HCT116 (cell line): ENCODE data around the gene BRINP2. TPM values are rescaled to one million over a fixed set of nuclear protein-coding genes. Genes with fewer than 3 reads are reported as not detected.

Experiments
- ATAC-seq: fragments of 200-7000 bp; cut with Tn5 transposase; 2 replicates; pipeline ENCODE4 v1.9.1; 2020; ENCODE audit warnings: mild to moderate bottlenecking, moderate library complexity
- BruUV-seq: library from RNA; stranded (reverse); fragments of 400-500 nt; replicated peaks from 2 replicates; lab custom pipeline; 2021; lab: Mats Ljungman, UMichigan
- CTCF ChIA-PET: fragments of 300-600 bp; sonication (Branson Sonifier 250); formaldehyde crosslinking; loops from one replicate; lab custom pipeline; 2021; ENCODE audit warnings: antibody characterized with exemption; lab: Charles Lee
- POLR2A ChIA-PET: fragments of 300-600, 350-600 bp; sonication (Branson Sonifier 250); formaldehyde crosslinking; loops from one replicate; lab custom pipeline; 2021; ENCODE audit warnings: antibody characterized with exemption; lab: Charles Lee
- RAD21 ChIA-PET, 2 experiments: fragments of 300-600 bp; sonication (Branson Sonifier 250); formaldehyde crosslinking; loops; one replicate each; lab custom pipeline; 2023; ENCODE audit warnings: low total read pairs in 2 of 2; ENCODE audit not compliant: uncharacterized antibody in 2 of 2, unreplicated experiment in 2 of 2, low non-redundant PET in 1 of 2; lab: Charles Lee
- DNase-seq: peaks from one replicate; pipeline ENCODE4 v3.0.0-alpha.2; 2010; ENCODE audit warnings: low read depth, low spot score
- H2AFZ ChIP-seq: fragments of 200-600 bp; shearing (Covaris generic), sonication (generic); 2 replicates; pipeline ENCODE4 v1.6.1; 2017; ENCODE audit warnings: low read depth, mixed run types, mixed read lengths, antibody characterized with exemption, low read length; ENCODE audit not compliant: poor library complexity, severe bottlenecking
- H3K27ac ChIP-seq: 2 replicates; pipeline ENCODE4 v1.5.1; 2012; ENCODE audit warnings: low read depth, low read length
- H3K27me3 ChIP-seq: fragments of 200-600 bp; sonication (generic); 2 replicates; pipeline ENCODE4 v1.6.1; 2016; ENCODE audit warnings: mixed run types, low read length, mixed read lengths; ENCODE audit not compliant: insufficient read depth
- H3K36me3 ChIP-seq, 2 experiments: fragments of 200-500 bp in 1 of 2; fragments of 200-600 bp in 1 of 2; sonication (Bioruptor generic) in 1 of 2; sonication (generic) in 1 of 2; 2 replicates each; pipeline versions ENCODE4 v1.5.1 to v1.6.1; 2014 to 2016; ENCODE audit warnings: low read length in 2 of 2, inconsistent platforms in 1 of 2, mixed read lengths in 1 of 2, mixed run types in 1 of 2; ENCODE audit not compliant: insufficient read depth in 2 of 2, control insufficient read depth in 1 of 2
- H3K4me1 ChIP-seq, 2 experiments: fragments of 200-600 bp in 1 of 2; sonication (generic) in 1 of 2; 2 replicates each; pipeline versions ENCODE4 v1.5.1 to v1.6.1; 2012 to 2017; ENCODE audit warnings: low read length in 2 of 2, inconsistent platforms in 1 of 2, mild to moderate bottlenecking in 1 of 2, mixed read lengths in 1 of 2, mixed run types in 1 of 2, moderate library complexity in 1 of 2; ENCODE audit not compliant: insufficient read depth in 2 of 2, control insufficient read depth in 1 of 2
- H3K4me2 ChIP-seq: fragments of 200-600 bp; sonication (generic); 2 replicates; pipeline ENCODE4 v1.6.1; 2017; ENCODE audit warnings: mixed run types, low read length, mixed read lengths
- H3K4me3 ChIP-seq, 2 experiments: fragments of 200-600 bp in 1 of 2; sonication (generic) in 1 of 2; replicated peaks in 1 of 2; 2 replicates each; pipeline ENCODE4 v1.5.1; 2011 to 2016; ENCODE audit warnings: low read length in 2 of 2, control low read depth in 1 of 2, low read depth in 1 of 2, mild to moderate bottlenecking in 1 of 2, mixed read lengths in 1 of 2, mixed run types in 1 of 2
- H3K79me2 ChIP-seq: fragments of 200-600 bp; sonication (generic); 2 replicates; pipeline ENCODE4 v1.6.1; 2017; ENCODE audit warnings: mild to moderate bottlenecking, mixed run types, low read length, moderate library complexity, mixed read lengths; ENCODE audit not compliant: insufficient read depth
- H3K9ac ChIP-seq: fragments of 200-600 bp; sonication (generic); 2 replicates; pipeline ENCODE4 v1.6.1; 2016; ENCODE audit warnings: low read length, mixed read lengths
- H3K9me2 ChIP-seq: fragments of 200-600 bp; sonication (generic), shearing (Covaris generic); 2 replicates; pipeline ENCODE4 v1.6.1; 2017; ENCODE audit warnings: mixed run types, mild to moderate bottlenecking, moderate library complexity; ENCODE audit not compliant: insufficient read depth
- H3K9me3 ChIP-seq, 2 experiments: fragments of 200-500 bp in 1 of 2; fragments of 200-600 bp in 1 of 2; sonication (Bioruptor generic) in 1 of 2; sonication (generic) in 1 of 2; 2 replicates each; pipeline ENCODE4 v1.6.1; 2014 to 2017; ENCODE audit warnings: low read length in 2 of 2, mixed read lengths in 2 of 2, inconsistent platforms in 1 of 2, low read depth in 1 of 2, mild to moderate bottlenecking in 1 of 2, mixed run types in 1 of 2, moderate library complexity in 1 of 2; ENCODE audit not compliant: control insufficient read depth in 1 of 2, insufficient read depth in 1 of 2
- H4K20me1 ChIP-seq: fragments of 200-600 bp; sonication (generic), shearing (Covaris generic); 2 replicates; pipeline ENCODE4 v1.6.1; 2017; ENCODE audit warnings: mixed run types, mild to moderate bottlenecking, moderate library complexity; ENCODE audit not compliant: insufficient read depth
- EGR1 ChIP-seq: IDR thresholded peaks from 2 replicates; pipeline ENCODE4 v1.6.1; 2012; ENCODE audit warnings: low read depth
- EZH2 ChIP-seq: fragments of 200-600 bp; sonication (generic); IDR thresholded peaks from 2 replicates; pipeline ENCODE4 v1.6.1; 2017; ENCODE audit warnings: antibody characterized with exemption, mixed run types
- FOSL1 ChIP-seq: IDR thresholded peaks from 2 replicates; pipeline ENCODE4 v1.6.1; 2012; ENCODE audit warnings: low read depth
- JUND ChIP-seq: IDR thresholded peaks from 2 replicates; pipeline ENCODE4 v1.6.1; 2012
- POLR2AphosphoS5 ChIP-seq: IDR thresholded peaks from 2 replicates; pipeline ENCODE4 v1.6.1; 2011; ENCODE audit warnings: mild to moderate bottlenecking, low read depth, low read length, moderate library complexity
- RAD21 ChIP-seq: IDR thresholded peaks from 2 replicates; pipeline ENCODE4 v1.6.1; 2012; ENCODE audit warnings: low read depth, mild to moderate bottlenecking
- SP1 ChIP-seq: IDR thresholded peaks from 2 replicates; pipeline ENCODE4 v1.6.1; 2012; ENCODE audit warnings: low read depth
- SRF ChIP-seq: IDR thresholded peaks from 2 replicates; pipeline ENCODE4 v1.6.1; 2012; ENCODE audit warnings: low read depth
- TCF7L2 ChIP-seq: IDR thresholded peaks from 2 replicates; pipeline ENCODE4 v1.7.0; 2011; ENCODE audit warnings: borderline replicate concordance, inconsistent platforms; ENCODE audit not compliant: insufficient read depth, insufficient read length; ENCODE audit errors: extremely low read depth
- ZFX ChIP-seq: fragments of 450-650 bp; IDR thresholded peaks from 2 replicates; pipeline ENCODE4 v1.6.1; 2017
- ZNF274 ChIP-seq: fragments of 200-500 bp; sonication (Bioruptor generic); IDR thresholded peaks from 2 replicates; pipeline ENCODE4 v1.6.1; 2014; ENCODE audit warnings: mild to moderate bottlenecking, low read depth, low read length, inconsistent platforms
- intact Hi-C: fragments of 100-400 bp; cut with micrococcal nuclease; formaldehyde crosslinking; loops from 2 replicates; pipeline ENCODE4 v1.10.0; 2022
- total RNA-seq: library from RNA; stranded (reverse); gene quantifications from one replicate; pipeline ENCODE4 v1.2.1, GENCODE V29; 2021; ENCODE audit not compliant: unreplicated experiment
- TF ChIP-seq, protein P1 (sequence below): IDR thresholded peaks from 2 replicates; pipeline ENCODE4 v1.6.1; 2011; ENCODE audit warnings: mild to moderate bottlenecking, low read length, moderate library complexity; ENCODE audit not compliant: insufficient replicate concordance; ENCODE audit errors: extremely low read depth
- TF ChIP-seq, protein P2 (sequence below): IDR thresholded peaks from 2 replicates; pipeline ENCODE4 v1.6.1; 2012
- TF ChIP-seq, protein P3 (sequence below), 3 experiments: fragments of 200-600 bp in 1 of 3; sonication (generic) in 1 of 3; IDR thresholded peaks in 2 of 3; conservative IDR thresholded peaks in 1 of 3; 2 replicates each; pipeline ENCODE4 v1.5.1; 2012 to 2017; ENCODE audit warnings: low read depth in 2 of 3, low read length in 2 of 3, antibody characterized with exemption in 1 of 3, borderline replicate concordance in 1 of 3, control low read depth in 1 of 3, mild to moderate bottlenecking in 1 of 3, mixed read lengths in 1 of 3, mixed run types in 1 of 3, moderate library complexity in 1 of 3; ENCODE audit not compliant: insufficient read depth in 1 of 3
- TF ChIP-seq, protein P4 (sequence below): IDR thresholded peaks from 2 replicates; pipeline ENCODE4 v1.6.1; 2012

Gene BRINP2
- total RNA-seq, 1 experiment from 2014 or later = not detected

DNA sequence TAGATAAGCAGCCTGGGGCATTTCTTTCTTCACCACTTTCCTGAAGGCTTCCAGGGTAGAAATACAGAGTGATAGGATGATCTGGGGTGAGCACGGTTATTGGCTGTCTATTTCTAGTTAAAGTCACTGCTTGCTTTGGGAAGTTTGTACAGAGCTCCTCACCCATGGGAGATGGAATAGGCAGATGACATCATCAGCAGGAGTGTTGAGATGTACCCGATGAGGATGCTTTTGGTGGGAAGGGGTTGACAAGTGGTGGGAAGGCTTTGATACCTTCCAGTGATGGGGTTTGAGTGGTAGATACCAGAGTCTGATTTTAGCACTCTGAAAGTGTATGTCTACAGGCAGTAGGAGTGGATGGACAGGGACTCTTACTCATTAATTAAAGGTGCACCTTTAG is 112.6 kb downstream of the BRINP2 start:
- no TSS peak for BruUV-seq
- POLR2A ChIA-PET = no interaction called here
- H3K9ac ChIP-seq = no peak overlapping the region

DNA sequence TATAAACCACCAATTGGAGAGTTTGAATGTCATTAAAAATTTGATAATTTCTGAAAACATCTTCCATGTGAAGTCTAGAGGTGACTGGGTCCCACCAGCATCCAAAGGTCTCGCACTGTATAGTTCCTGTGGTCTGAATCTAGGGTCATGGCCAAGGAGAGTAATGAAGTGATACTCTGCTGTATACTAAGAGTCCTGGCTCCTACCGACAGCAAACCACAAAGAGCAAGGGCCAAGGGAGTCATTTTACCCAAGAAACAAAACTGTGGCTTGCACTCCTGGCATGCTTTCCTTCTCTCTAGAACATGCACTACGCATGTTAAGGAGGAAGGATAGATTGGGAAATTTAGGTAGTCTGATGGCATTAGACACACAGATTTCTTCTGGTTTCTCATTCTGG is 115.6 kb downstream of the BRINP2 start:
- no peaks in the 10 kb centered on the region for H3K9me3 ChIP-seq
- no peak for DNase-seq
- BruUV-seq = no TSS peak
- H3K36me3 ChIP-seq = no peaks in the 10 kb centered on the region
- H2AFZ ChIP-seq = no peak overlapping the region
- H3K9ac ChIP-seq = no peak overlapping the region
- ChIA-PET CTCF (no interaction called here), RAD21 (no interaction called here), POLR2A (no interaction called here)
- no peak overlapping the region for H3K4me3 ChIP-seq
- no peaks in the 10 kb centered on the region for H3K4me1 ChIP-seq
- ATAC-seq = no peak
- H3K27ac ChIP-seq = no peak overlapping the region
- H3K27me3 ChIP-seq = 0 out of 2 replicates have a peak, but pooled peaks cover 3% of the 10 kb centered on the region
- H3K4me2 ChIP-seq = no peak overlapping the region
- intact Hi-C loops = no loop called here
- no peaks in the 10 kb centered on the region for H4K20me1 ChIP-seq
- H3K9me2 ChIP-seq = no peaks in the 10 kb centered on the region
- no peaks in the 10 kb centered on the region for H3K79me2 ChIP-seq
- TF ChIP-seq TCF7L2 (no peak), POLR2AphosphoS5 (no peak), SRF (no peak), ZFX (no peak), JUND (no peak), SP1 (no peak), FOSL1 (no peak), EGR1 (no peak), ZNF274 (no peak)
- TF ChIP-seq, protein P1, sequence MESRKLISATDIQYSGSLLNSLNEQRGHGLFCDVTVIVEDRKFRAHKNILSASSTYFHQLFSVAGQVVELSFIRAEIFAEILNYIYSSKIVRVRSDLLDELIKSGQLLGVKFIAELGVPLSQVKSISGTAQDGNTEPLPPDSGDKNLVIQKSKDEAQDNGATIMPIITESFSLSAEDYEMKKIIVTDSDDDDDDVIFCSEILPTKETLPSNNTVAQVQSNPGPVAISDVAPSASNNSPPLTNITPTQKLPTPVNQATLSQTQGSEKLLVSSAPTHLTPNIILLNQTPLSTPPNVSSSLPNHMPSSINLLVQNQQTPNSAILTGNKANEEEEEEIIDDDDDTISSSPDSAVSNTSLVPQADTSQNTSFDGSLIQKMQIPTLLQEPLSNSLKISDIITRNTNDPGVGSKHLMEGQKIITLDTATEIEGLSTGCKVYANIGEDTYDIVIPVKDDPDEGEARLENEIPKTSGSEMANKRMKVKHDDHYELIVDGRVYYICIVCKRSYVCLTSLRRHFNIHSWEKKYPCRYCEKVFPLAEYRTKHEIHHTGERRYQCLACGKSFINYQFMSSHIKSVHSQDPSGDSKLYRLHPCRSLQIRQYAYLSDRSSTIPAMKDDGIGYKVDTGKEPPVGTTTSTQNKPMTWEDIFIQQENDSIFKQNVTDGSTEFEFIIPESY = no peak
- TF ChIP-seq, protein P2, sequence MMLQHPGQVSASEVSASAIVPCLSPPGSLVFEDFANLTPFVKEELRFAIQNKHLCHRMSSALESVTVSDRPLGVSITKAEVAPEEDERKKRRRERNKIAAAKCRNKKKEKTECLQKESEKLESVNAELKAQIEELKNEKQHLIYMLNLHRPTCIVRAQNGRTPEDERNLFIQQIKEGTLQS = no peak

More for the DNA sequence above, 112.6 kb downstream of the BRINP2 start:
- no peak for TF ChIP-seq SRF
- no peak for TF ChIP-seq RAD21
- TF ChIP-seq, protein P3, sequence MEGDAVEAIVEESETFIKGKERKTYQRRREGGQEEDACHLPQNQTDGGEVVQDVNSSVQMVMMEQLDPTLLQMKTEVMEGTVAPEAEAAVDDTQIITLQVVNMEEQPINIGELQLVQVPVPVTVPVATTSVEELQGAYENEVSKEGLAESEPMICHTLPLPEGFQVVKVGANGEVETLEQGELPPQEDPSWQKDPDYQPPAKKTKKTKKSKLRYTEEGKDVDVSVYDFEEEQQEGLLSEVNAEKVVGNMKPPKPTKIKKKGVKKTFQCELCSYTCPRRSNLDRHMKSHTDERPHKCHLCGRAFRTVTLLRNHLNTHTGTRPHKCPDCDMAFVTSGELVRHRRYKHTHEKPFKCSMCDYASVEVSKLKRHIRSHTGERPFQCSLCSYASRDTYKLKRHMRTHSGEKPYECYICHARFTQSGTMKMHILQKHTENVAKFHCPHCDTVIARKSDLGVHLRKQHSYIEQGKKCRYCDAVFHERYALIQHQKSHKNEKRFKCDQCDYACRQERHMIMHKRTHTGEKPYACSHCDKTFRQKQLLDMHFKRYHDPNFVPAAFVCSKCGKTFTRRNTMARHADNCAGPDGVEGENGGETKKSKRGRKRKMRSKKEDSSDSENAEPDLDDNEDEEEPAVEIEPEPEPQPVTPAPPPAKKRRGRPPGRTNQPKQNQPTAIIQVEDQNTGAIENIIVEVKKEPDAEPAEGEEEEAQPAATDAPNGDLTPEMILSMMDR (IDR thresholded peaks at IDR 0.05 in 2 of 3, conservative IDR thresholded peaks at IDR 0.05 in 1 of 3; ENCODE audit: borderline replicate concordance in 1 of 3, insufficient read depth in 1 of 3, low read depth in 2 of 3, low read length in 2 of 3) = no peak
- TF ChIP-seq TCF7L2 = no peak
- TF ChIP-seq, protein P4, sequence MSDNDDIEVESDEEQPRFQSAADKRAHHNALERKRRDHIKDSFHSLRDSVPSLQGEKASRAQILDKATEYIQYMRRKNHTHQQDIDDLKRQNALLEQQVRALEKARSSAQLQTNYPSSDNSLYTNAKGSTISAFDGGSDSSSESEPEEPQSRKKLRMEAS = no peak
- no peak for TF ChIP-seq EZH2
- no peak for TF ChIP-seq ZNF274
- no peak for TF ChIP-seq EGR1
- Histone ChIP-seq H3K9me3 (no peaks in the 10 kb centered on the region), H3K9me2 (no peaks in the 10 kb centered on the region), H3K4me1 (no peaks in the 10 kb centered on the region), H3K4me3 (no peak overlapping the region), H3K36me3 (no peaks in the 10 kb centered on the region), H3K27ac (no peak overlapping the region), H3K27me3 (0 out of 2 replicates have a peak, but pooled peaks cover 3% of the 10 kb centered on the region), H3K79me2 (no peaks in the 10 kb centered on the region), H2AFZ (no peak overlapping the region), H4K20me1 (no peaks in the 10 kb centered on the region), H3K4me2 (no peak overlapping the region)
- ATAC-seq (no peak), DNase-seq (no peak)
- RAD21 ChIA-PET = no interaction called here
- CTCF ChIA-PET = no interaction called here
- intact Hi-C loops = no loop called here
